Ishikawa (cell line): ENCODE data around the gene CRTC3.

Source experiments
- FOXM1 ChIP-seq: IDR thresholded peaks from 2 replicates; pipeline ENCODE4 v1.6.1; 2012; ENCODE audit warnings: low read depth, borderline replicate concordance
- TAF1 ChIP-seq: IDR thresholded peaks from 2 replicates; pipeline ENCODE4 v1.6.1; 2012; ENCODE audit warnings: low read depth, mild to moderate bottlenecking

- TF ChIP-seq FOXM1 = no peak
- no peak for TF ChIP-seq TAF1
Observed at GRCh38 chr15:90559119-90559518, 29.4 kb downstream of the CRTC3 start.
